ENCODE results near the gene CYB5R2.

DNA sequence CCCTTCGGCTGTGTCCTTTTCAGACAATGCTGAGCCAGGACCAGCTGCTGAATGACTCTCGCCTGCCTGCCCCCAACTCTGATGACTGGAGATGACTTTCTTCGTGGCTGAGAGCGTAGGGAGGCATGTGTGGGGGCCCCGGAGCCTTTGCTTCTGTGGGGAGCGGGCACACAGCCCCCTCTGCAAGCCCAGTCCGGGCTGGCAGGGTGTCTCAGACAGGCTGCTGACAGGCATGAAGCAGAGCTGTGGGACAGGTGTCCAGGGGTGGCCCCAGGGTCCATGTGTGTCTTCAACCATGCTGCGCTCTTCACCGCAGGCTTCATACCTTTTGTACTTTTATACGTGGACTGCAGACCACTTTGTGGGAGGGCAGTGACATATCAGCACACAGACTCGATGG, 16.6 kb downstream of the CYB5R2 start:
- TF ChIP-seq, protein P1, sequence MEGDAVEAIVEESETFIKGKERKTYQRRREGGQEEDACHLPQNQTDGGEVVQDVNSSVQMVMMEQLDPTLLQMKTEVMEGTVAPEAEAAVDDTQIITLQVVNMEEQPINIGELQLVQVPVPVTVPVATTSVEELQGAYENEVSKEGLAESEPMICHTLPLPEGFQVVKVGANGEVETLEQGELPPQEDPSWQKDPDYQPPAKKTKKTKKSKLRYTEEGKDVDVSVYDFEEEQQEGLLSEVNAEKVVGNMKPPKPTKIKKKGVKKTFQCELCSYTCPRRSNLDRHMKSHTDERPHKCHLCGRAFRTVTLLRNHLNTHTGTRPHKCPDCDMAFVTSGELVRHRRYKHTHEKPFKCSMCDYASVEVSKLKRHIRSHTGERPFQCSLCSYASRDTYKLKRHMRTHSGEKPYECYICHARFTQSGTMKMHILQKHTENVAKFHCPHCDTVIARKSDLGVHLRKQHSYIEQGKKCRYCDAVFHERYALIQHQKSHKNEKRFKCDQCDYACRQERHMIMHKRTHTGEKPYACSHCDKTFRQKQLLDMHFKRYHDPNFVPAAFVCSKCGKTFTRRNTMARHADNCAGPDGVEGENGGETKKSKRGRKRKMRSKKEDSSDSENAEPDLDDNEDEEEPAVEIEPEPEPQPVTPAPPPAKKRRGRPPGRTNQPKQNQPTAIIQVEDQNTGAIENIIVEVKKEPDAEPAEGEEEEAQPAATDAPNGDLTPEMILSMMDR (IDR thresholded peaks at IDR 0.05): no peak
- no peak for TF ChIP-seq ZFX (IDR thresholded peaks at IDR 0.05; ENCODE audit: borderline replicate concordance)
